ENCODE data around the gene CACNA1B.
"Not testable (repeated sequence)": the region's sequence is repeated elsewhere in the genome, so short reads cannot be mapped to it uniquely, and the experiment has no call there.

Gene CACNA1B

GRCh38 chr9:138117101-138117750 lies 239.6 kb downstream of the CACNA1B start:
- DNase-seq (ENCODE audit: low read depth), result no peak

DNA sequence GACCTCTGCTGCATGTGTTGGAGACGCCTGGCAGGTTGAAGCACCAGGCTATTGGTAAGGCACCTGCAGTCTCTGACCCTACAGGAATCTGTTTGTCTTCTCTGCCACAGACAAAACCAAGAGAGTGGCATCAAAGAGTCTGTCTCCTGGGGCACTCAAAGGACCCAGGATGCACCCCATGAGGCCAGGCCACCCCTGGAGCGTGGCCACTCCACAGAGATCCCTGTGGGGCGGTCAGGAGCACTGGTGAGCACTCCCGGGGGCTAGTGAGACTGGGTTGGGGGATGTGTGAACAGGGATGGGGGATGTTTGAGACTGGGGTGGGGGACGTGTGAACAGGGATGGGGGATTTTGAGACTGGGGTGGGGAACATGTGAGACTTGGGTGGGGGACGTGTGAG lies 240.3 kb downstream of the CACNA1B start:
- DNase-seq (ENCODE audit: low read depth), result no peak

GRCh38 chr9:138118601-138119071 lies 241.1 kb downstream of the CACNA1B start:
- DNase-seq (ENCODE audit: low read depth), result no peak

GRCh38 chr9:138119202-138120027 lies 241.8 kb downstream of the CACNA1B start:
- no peak for DNase-seq (ENCODE audit: low read depth)

GRCh38 chr9:138120072-138120471 lies 242.5 kb downstream of the CACNA1B start:
- no peak for DNase-seq (ENCODE audit: low read depth)

- no peak for DNase-seq (ENCODE audit: low read depth)
Observed at GRCh38 chr9:138120511-138121437, 243.2 kb downstream of the CACNA1B start.

DNA sequence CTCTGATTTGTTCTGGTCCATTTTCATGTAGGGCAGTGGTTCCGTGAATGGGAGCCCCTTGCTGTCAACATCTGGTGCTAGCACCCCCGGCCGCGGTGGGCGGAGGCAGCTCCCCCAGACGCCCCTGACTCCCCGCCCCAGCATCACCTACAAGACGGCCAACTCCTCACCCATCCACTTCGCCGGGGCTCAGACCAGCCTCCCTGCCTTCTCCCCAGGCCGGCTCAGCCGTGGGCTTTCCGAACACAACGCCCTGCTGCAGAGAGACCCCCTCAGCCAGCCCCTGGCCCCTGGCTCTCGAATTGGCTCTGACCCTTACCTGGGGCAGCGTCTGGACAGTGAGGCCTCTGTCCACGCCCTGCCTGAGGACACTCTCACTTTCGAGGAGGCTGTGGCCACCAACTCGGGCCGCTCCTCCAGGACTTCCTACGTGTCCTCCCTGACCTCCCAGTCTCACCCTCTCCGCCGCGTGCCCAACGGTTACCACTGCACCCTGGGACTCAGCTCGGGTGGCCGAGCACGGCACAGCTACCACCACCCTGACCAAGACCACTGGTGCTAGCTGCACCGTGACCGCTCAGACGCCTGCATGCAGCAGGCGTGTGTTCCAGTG lies 244.0 kb downstream of the CACNA1B start:
- DNase-seq (ENCODE audit: low read depth), result no peak

- DNase-seq (ENCODE audit: low read depth), result no peak
Observed at GRCh38 chr9:138122201-138122600, 244.6 kb downstream of the CACNA1B start.

DNA sequence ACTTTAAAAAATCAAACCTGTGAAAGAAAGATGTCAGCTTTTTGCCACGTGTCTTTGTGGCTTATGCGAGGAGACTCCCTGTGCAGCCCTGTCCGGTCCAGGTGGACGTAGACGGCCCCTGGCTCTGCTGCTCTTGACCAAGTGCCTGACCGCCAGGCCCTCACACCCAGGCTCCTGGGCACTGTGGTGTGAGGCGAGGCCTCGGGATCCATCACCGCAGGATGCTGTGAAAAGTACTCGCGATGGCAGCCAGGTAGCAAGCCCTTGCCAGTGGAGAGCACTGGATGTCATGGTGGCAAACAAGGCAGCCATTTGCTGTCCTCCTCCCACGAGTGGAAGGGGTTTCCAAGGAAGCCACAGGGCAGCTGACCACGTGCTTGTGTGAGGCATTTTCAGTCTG lies 245.1 kb downstream of the CACNA1B start:
- DNase-seq (ENCODE audit: low read depth), result no peak

GRCh38 chr9:138123086-138123485 lies 245.5 kb downstream of the CACNA1B start:
- no peak for DNase-seq (ENCODE audit: low read depth)

DNA sequence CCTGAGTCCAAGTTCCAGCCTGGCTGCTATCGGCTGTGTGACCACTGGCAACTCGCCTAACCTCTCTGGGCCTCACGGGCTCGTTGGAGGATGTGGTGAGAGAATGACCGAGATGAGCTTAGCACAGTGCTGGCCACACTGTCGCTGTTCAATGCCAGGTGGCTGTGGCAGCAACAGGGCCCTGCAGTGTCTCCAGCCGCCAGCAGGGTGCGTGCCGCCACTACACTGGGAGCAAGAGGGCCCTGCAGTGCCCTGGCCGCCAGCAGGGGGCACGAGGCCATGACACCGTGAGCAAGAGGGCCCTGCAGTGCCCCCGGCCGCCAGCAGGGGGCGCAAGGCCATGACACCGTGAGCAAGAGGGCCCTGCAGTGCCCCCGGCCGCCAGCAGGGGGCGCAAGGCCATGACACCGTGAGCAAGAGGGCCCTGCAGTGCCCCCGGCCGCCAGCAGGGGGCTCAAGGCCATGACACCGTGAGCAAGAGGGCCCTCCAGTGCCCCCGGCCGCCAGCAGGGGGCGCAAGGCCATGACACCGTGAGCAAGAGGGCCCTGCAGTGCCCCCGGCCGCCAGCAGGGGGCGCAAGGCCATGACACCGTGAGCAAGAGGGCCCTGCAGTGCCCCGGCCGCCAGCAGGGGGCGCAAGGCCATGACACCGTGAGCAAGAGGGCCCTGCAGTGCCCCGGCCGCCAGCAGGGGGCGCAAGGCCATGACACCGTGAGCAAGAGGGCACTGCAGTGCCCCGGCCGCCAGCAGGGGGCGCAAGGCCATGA lies 248.7 kb downstream of the CACNA1B start:
- not testable (repeated sequence) for DNase-seq (ENCODE audit: low read depth)

DNA sequence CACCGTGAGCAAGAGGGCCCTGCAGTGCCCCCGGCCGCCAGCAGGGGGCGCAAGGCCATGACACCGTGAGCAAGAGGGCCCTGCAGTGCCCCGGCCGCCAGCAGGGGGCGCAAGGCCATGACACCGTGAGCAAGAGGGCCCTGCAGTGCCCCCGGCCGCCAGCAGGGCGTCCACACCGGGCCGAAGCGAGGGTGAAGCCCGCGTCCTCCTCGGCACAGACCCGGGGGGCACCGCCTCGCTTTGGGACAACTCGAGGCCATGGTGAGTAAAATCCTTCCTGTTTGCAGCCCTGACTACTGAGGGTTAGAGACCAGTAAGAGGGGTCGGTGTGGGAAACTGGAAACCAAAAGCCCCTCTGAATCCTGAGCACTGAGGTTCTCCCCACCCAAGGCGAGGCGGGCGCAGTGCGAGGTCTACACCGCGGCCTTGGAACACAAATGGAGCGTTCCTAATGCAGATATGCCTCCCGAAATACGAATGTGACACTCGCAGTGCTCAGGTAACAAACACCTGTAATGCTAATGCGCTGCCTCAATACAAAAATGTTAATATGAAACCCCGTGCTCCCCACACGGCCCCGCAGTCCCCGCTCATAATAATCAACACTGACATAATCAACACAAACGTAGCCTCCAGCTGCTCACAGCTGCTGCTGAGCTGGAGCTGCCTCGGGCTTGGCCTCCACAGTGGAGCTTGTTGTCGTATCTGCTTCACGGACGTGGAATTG lies 249.4 kb downstream of the CACNA1B start:
- DNase-seq (ENCODE audit: low read depth), result not testable (repeated sequence)

DNA sequence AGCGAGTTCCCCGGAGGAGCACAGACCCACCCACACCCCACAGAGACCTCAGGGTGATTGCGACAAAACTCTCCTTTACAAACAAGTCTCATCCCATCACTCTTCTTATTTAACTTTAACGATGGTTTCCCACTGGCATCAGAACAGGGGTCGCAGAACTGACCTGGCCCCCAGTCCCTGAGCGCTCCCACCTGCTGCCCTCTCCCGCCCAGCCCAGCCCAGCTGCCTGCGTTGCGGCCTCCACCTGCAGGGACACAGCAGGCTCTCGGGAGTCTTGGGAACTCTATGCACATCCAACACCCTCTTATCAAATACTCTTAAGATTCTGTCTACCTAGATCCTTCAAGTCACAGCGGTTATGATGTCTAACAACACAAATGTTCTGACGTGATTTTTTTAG lies 250.4 kb downstream of the CACNA1B start:
- not testable (repeated sequence) for DNase-seq (ENCODE audit: low read depth)

- DNase-seq (ENCODE audit: low read depth), result not testable (repeated sequence)
Observed at GRCh38 chr9:138129318-138129717, 251.7 kb downstream of the CACNA1B start.

DNA sequence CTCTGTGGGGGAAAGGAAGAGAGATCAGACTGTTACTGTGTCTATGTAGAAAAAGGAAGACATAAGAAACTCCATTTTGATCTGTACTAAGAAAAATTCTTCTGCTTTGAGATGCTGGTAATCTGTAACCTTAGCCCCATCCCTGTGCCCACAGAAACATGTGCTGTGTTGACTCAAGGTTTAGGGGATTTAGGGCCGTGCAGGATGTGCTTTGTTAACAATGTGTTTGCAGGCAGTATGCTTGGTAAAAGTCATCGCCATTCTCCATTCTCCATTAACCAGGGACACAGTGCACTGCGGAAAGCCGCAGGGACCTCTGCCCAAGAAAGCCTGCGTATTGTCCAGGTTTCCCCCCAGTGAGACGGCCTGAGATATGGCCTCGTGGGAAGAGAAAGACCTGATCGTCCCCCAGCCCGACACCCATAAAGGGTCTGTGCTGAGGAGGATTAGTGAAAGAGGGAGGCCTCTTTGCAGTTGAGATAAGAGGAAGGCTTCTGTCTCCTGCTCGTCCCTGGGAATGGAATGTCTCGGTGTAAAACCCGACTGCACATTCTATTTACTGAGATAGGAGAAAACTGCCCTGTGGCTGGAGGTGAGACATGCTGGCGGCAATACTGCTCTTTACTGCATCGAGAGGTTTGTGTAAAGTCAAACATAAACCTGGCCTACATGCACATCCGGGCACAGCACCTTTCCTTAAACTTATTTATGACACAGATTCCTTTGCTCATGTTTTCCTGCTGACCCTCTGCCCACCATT lies 255.5 kb downstream of the CACNA1B start:
- not testable (repeated sequence) for DNase-seq (ENCODE audit: low read depth)

GRCh38 chr9:138134581-138134980 lies 257.0 kb downstream of the CACNA1B start:
- not testable (repeated sequence) for DNase-seq (ENCODE audit: low read depth)

DNA sequence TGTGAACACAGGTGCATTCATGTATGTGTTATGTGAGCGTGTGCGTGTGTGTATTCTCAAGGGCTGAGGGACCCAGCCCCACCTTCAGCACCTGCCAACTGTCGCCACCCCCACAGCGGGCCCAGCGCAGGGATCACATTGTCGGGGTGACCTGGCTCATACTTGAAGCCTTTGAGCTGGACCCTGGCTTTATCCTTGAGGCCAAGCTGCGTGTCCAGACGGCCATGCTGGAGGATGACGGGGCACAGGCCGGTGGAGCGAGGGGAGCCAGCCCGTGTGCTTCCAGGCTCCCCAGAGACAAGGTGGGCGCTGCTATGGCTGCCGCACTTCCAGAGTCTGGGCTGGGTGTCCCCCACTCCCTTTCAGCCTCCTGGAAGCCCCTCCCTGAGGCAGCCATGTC lies 261.5 kb downstream of the CACNA1B start:
- DNase-seq (ENCODE audit: low read depth), result not testable (repeated sequence)

- not testable (repeated sequence) for DNase-seq (ENCODE audit: low read depth)
Observed at GRCh38 chr9:138140980-138141379, 263.4 kb downstream of the CACNA1B start.

GRCh38 chr9:138142528-138143244 lies 265.1 kb downstream of the CACNA1B start:
- DNase-seq (ENCODE audit: low read depth), result not testable (repeated sequence)

Data from stromal cell of bone marrow (primary cell).